K562 treated with DMSO at 1 percent for 24 hours (cell line): ENCODE data around the gene LRP1. TPM values are rescaled to one million over a fixed set of nuclear protein-coding genes. Genes with fewer than 3 reads are reported as not detected.

ENCODE experiments used
- total RNA-seq: library from RNA; unstranded; fragments of 300-600 nt; gene quantifications from 2 replicates; pipeline ENCODE4 v1.2.3, GENCODE V29; 2022; ENCODE audit warnings: low read depth; ENCODE audit not compliant: insufficient read depth

LRP1 gene
- 3.0 and 3.9 TPM in 2 replicates for total RNA-seq

GRCh38 chr12:57127726-57128518, at the start of gene LRP1:
Gene LRP1, plus strand, starts transcription at chr12:57128483. Its CDS starts 482 bp downstream, at chr12:57128965.

GRCh38 chr12:57078519-57079404, 49.5 kb upstream of the LRP1 start, which contains the start of gene NEMP1:
Gene NEMP1, minus strand, starts transcription at chr12:57078791. Its CDS starts 46 bp downstream, at chr12:57078745.

GRCh38 chr12:57088354-57089270, 39.7 kb upstream of the LRP1 start, which contains the start of gene NAB2:
Gene NAB2, plus strand, starts transcription at chr12:57089114. Its CDS starts 158 bp downstream, at chr12:57089272.

GRCh38 chr12:57111031-57111734, 17.1 kb upstream of the LRP1 start, which contains the start of gene STAT6:
Gene STAT6, minus strand, starts transcription at chr12:57111362. Its CDS starts 3,084 bp downstream, at chr12:57108278.

GRCh38 chr12:57146961-57147944, 19.0 kb downstream of the LRP1 start, which contains the start of gene LRP1-AS:
Gene LRP1-AS, minus strand, starts transcription at chr12:57147619.

GRCh38 chr12:57216014-57216911, 88.0 kb downstream of the LRP1 start, which contains the start of gene NXPH4:
Gene NXPH4, plus strand, starts transcription at chr12:57216794. Its CDS starts 176 bp downstream, at chr12:57216970.

GRCh38 chr12:57229634-57230380, 101.5 kb downstream of the LRP1 start, which contains the start of gene SHMT2:
Gene SHMT2, plus strand, starts transcription at chr12:57229711. Its CDS starts 68 bp downstream, at chr12:57229779.

GRCh38 chr12:57250956-57251355, 122.7 kb downstream of the LRP1 start, which contains the start of gene STAC3:
Gene STAC3, minus strand, starts transcription at chr12:57251187. Its CDS starts 1,551 bp downstream, at chr12:57249636.

Other genes with a start within 250 kb of the LRP1 start
- not detected in 2 replicates for gene SDR9C7, start 194.1 kb upstream of the LRP1 start, total RNA-seq
- 0.37 and 0.58 TPM in 2 replicates for gene RDH16, start 170.9 kb upstream of the LRP1 start, total RNA-seq
- gene ZBTB39, start 121.9 kb upstream of the LRP1 start, total RNA-seq, result 8.8 and 10.2 TPM in 2 replicates
- gene TAC3, start 112.0 kb upstream of the LRP1 start, total RNA-seq, result 2.0 and 2.1 TPM in 2 replicates
- gene MYO1A, start 78.4 kb upstream of the LRP1 start, total RNA-seq, result 0.10 TPM in 1 of 2 replicates, not detected in the other
- gene NEMP1, start 49.7 kb upstream of the LRP1 start, total RNA-seq, result 20.5 and 22.8 TPM in 2 replicates
- gene NAB2, start 39.4 kb upstream of the LRP1 start, total RNA-seq, result 44.6 and 53.1 TPM in 2 replicates
- 47.9 and 54.4 TPM in 2 replicates for gene STAT6, start 17.1 kb upstream of the LRP1 start, total RNA-seq
- gene LRP1-AS, start 19.1 kb downstream of the LRP1 start, total RNA-seq, result not detected in 2 replicates
- gene NXPH4, start 88.3 kb downstream of the LRP1 start, total RNA-seq, result 11.3 and 12.4 TPM in 2 replicates
- gene SHMT2, start 101.2 kb downstream of the LRP1 start, total RNA-seq, result 518 and 537 TPM in 2 replicates
- 5.2 and 7.9 TPM in 2 replicates for gene STAC3, start 122.7 kb downstream of the LRP1 start, total RNA-seq